ENCODE measurements around the gene ITGAE.

The ITGAE gene

GRCh38 chr17:3666516-3666915 is 134.5 kb downstream of the ITGAE start (continued):
- TF ChIP-seq PRDM2 (tag by site-specific recombination; IDR thresholded peaks at IDR 0.05; ENCODE audit: borderline replicate concordance) (no peak), MZF1 (tag by site-specific recombination; IDR thresholded peaks at IDR 0.05; ENCODE audit: borderline replicate concordance) (no peak), AEBP2 (tag by site-specific recombination; IDR thresholded peaks at IDR 0.05; ENCODE audit: borderline replicate concordance) (no peak), SP2 (tag by site-specific recombination; IDR thresholded peaks at IDR 0.05) (no peak)

- H3K27ac ChIP-seq (ENCODE audit: extremely low read depth, low read depth, low read length): no peak overlapping the region
- no peaks in the 10 kb centered on the region for H3K9me3 ChIP-seq (ENCODE audit: control insufficient read depth, insufficient read depth, low read depth, low read length)
- peaks cover under 1 to 45% of the 10 kb centered on the region in 2 experiments; a peak in 2 of 3 replicates for H3K36me3 ChIP-seq (ENCODE audit: control insufficient read depth in 2 of 2, insufficient read depth in 1 of 2, low read length in 2 of 2)
- ChIA-PET CTCF (no interaction called here), POLR2A (interaction anchor here (4.4 kb wide), 1 partner anchor 29 kb away, joined by 75 read pairs; the partner anchor contains the start of genes CTNS and SHPK)
- TF ChIP-seq ZNF521 (tag by site-specific recombination; IDR thresholded peaks at IDR 0.05) (no peak), ZNF292 (tag by site-specific recombination; IDR thresholded peaks at IDR 0.05; ENCODE audit: borderline replicate concordance, low read depth) (no peak), ZNF449 (tag by site-specific recombination; IDR thresholded peaks at IDR 0.05) (no peak), ZBTB44 (tag by site-specific recombination; IDR thresholded peaks at IDR 0.05) (no peak), ZBTB1 (tag by site-specific recombination; IDR thresholded peaks at IDR 0.05) (no peak), ZNF626 (tag by site-specific recombination; IDR thresholded peaks at IDR 0.05) (no peak), ZNF596 (tag by site-specific recombination; IDR thresholded peaks at IDR 0.05) (no peak), KLF1 (tag by site-specific recombination; IDR thresholded peaks at IDR 0.05) (no peak), ZNF354C (tag by site-specific recombination; IDR thresholded peaks at IDR 0.05; ENCODE audit: borderline replicate concordance, low read depth) (no peak), ZNF580 (tag by site-specific recombination; IDR thresholded peaks at IDR 0.05) (no peak), ZNF155 (tag by site-specific recombination; IDR thresholded peaks at IDR 0.05) (no peak)
- H3K4me3 ChIP-seq (ENCODE audit: low read depth, low read length): no peak overlapping the region
- peaks cover 8% of the 10 kb centered on the region; the same call in 1 of the 2 replicates for H3K4me1 ChIP-seq (ENCODE audit: control insufficient read depth, insufficient read depth, low read length)
These were observed 135.2 kb downstream of the ITGAE start for GRCh38 chr17:3665834-3666233.

All from HEK293 (cell line).